ENCODE data around the gene P2RX6.
"Not testable (repeated sequence)": the region's sequence is repeated elsewhere in the genome, so short reads cannot be mapped to it uniquely, and the experiment has no call there.

P2RX6 gene

DNA sequence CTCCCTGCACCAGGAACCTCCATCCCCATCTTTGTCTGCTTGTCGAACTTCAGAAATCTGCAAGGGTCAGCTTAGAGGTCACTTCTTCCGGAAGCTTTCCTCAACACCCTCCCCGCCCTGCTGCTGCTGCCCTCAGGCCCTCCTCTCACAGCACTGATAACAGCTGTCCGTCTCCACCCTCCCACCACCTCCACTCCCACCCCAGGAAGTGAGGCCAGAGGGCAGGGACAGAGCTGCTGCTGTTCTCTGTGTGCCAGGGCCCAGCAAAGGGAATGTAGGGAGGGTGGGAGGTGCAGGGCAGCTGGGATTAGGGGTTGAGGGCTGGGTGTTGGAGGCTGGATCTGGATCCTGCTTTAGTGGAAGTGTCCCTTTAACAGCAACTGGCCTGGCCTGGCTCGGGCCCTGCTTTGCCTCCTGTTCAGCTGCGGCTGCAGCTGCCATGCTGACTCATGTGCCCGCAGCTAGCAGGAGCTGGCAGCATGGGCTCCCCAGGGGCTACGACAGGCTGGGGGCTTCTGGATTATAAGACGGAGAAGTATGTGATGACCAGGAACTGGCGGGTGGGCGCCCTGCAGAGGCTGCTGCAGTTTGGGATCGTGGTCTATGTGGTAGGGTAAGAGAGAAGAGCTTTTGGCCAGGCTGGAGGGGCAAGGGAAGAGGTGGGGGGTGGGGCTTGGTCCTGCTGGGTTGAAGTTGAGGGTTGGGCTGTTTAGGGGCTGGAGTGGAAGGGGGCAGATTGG, at the start of gene P2RX6:
Gene P2RX6 (plus strand): TSS at position 440 of the 740 bp plus-strand sequence. CDS start 10 bp downstream, at position 450.
- peak; percentile 22 for DNase-seq (ENCODE audit: low spot score)

DNA sequence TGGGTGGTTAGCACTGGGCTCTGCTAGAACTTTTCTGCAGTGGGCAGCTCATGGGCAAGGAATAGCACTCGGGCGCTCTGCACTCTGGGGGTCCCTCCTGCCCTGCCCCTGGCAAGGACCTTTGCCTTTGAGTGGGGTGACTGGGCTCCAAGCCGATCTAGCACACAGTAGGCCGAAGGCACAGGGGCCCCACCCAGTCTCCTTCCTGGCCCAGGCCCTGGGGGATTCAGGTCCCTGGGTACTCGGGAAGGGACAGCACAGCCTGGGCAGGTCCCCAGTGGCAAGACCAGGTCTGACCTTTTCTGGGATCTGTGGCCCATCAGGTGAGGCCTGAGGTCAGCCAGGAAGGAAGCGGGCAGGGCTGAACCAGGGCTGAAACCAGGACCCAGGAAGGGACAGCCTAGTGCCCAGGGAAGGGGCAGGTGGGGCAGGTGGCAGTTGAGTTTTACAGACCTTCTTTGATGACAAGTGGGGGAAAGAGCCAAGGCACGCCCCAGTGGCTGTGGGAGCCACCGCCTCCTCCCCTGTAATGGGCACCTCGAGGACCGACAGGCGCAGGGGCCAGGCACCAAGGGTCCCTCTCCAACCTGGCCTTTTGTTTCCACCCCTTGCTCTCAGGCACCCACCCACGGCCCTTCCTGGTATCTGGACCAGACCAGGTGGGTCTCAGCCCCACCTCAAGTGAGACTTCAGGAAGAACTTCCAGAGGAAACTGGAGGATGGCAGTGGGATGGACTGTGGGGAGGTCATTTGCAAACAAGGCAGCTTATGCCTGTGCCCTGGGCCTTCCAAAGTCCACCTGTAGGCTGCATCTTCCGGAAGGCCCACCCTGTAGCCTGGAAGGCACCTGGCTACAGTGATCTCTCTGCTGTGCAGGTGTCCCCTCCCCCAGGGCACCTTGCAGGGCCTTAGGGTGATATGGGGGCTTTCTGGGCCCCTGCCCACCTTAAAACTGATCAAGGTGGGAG, 48.8 kb upstream of the P2RX6 start:
- no peak for DNase-seq (ENCODE audit: low spot score)

- DNase-seq (ENCODE audit: low spot score) = peak; percentile 45
Measured at GRCh38 chr22:20966883-20967696, 47.9 kb upstream of the P2RX6 start, which contains the start of gene AIFM3. Gene AIFM3, plus strand, starts transcription at chr22:20967255. Its CDS starts 690 bp downstream, at chr22:20967945.

DNA sequence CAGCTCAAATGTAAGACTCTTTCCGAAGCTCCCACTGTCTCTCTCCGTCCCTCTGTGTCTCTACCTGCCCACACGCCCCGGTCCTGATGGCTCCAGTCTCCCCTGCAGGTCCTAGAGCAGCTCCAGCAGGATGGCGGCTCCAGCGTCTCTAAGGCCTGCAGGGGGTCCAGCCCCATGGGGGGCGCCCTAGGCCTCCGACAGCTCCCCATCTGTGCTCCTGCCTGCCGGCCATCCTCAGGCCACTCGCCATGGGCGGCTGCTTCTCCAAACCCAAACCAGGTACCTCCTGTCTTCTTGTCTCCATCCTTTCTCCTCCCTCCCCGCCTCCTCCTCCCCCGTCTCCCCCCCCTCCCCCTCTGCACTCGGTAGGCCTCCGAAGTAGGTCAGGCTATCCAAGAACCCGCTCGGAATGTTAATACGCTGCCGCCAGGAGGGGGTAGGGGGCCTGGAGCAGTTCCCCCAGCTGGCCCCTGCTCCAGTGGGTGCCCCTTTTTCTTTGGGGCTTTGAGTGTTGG, 47.2 kb upstream of the P2RX6 start:
- DNase-seq (ENCODE audit: low spot score) = no peak

DNA sequence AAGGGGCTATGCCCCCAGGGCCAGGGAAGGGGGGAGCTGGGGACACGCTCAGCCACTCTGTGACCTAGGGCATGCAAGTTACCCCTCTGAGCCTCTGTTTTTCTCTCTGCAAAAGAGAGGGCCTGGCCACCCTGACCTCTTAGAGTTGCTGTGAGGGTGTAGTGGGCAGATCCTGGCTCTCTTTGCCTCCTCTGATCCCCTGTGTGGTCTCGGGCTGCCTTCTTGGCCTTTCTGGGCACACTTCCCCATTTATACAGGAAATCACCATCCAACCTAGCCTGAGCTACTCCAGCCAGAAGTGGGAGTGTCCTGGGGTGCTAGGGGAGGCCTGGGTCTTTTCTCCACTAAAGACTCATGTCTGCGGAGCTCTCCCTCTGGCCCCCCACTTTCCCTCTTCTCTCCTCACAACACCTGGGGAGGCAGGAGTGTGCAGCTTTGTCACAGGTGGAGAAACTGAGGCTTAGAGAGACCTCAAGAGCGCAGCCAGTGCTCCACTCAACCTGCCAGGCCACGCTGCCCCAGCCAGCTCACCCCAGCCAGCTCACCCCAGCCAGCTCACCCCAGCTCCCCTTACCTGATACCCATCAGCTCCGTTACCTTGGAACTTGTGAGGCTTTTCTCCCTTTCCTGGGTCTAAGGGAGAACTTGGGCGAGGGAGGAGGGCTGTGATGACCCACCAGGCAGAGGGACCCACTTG, 46.5 kb upstream of the P2RX6 start:
- DNase-seq (ENCODE audit: low spot score) = no peak

DNA sequence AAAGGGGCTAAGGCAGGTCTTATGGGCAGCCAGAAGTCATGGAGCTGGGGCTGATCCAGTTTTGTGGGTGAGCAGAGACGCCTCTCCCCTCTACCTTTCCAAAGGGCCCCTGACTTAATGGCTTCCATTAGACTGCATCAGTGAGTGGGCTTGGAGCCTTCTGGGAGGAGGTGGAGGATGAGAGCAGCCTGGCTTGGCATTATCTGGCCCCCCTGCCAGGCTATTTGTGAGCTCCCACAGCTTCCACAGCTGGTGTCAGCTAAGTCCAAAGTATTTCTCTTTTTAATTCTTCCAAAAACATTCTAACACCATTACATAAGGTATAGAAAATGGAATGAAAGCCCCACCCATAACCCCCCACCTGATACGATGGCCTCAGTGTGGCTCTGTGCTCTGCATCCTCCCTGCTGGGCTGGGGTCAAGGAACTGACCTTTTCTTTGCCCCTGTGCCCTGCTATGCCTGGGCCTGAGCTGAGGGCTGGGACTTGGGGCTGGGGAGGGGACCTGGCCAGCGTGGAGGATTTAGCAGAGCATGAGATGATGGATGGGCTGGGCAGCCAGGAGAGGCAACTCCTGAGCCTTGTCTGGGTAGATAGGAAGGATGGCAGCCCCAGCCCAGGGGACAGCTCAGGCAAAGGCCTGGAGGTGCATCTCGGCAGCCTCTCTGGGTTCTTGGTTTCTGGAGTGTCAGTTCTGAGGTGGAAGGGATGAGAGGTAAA, 43.9 kb upstream of the P2RX6 start:
- DNase-seq (ENCODE audit: low spot score) = no peak

DNA sequence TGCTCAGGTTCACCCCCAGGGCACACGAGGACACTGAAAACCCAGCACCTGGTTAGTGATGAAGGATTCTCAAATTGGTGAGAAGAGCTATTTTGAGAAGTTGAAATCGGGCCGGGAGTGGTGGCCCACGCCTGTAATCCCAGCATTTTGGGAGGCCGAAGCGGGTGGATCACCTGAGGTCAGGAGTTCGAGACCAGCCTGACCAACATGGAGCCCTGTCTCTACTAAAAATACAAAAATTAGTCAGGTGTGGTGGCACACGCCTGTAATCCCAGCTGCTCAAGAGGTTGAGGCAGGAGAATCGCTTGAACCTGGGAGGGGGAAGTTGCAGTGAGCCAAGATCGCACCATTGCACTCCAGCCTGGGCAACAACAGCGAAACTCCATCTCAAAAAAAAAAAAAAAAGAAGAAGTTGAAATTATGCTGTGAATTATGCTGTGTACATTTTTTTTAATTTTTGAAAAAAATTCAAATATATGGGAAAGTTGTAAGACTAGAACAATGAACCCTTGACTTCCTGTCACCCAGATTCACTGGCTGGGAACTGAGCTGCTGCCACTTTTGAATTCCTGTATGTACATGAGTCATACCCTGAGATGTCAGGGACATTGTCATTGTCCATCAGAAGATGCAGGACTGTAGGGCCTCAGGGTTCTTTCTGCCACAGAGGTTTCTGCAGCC, 42.8 kb upstream of the P2RX6 start:
- not testable (repeated sequence) for DNase-seq (ENCODE audit: low spot score)

- no peak for DNase-seq (ENCODE audit: low spot score)
Measured at GRCh38 chr22:20972933-20973577, 41.9 kb upstream of the P2RX6 start.

DNA sequence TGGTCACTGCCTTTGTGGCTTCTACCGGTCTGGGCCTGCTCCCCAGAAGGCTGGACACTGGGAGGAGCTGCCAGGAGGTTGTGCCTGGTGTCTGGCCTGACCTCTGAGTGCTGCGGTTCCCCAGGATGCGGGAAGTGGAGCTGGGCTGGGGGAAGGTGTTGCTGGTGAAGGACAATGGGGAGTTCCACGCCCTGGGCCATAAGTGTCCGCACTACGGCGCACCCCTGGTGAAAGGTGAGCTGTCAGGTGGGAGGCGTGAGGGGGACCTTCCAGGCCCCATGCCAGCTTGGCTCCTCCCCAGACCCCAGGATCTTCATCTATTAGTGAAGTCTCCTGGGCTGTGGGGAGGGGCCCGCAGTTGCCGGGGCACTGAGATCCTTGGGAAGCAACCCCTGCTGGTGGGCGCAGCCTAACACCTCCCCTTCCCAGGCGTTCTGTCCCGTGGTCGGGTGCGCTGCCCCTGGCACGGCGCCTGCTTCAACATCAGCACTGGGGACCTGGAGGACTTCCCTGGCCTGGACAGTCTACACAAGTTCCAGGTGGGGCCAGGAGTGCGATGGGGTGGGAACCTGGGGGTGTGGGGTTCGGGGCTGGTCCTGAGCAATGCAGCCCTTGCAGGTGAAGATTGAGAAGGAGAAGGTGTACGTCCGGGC, 41.2 kb upstream of the P2RX6 start:
- no peak for DNase-seq (ENCODE audit: low spot score)

- DNase-seq (ENCODE audit: low spot score) = no peak
Measured at GRCh38 chr22:20974336-20974955, 40.5 kb upstream of the P2RX6 start.

DNA sequence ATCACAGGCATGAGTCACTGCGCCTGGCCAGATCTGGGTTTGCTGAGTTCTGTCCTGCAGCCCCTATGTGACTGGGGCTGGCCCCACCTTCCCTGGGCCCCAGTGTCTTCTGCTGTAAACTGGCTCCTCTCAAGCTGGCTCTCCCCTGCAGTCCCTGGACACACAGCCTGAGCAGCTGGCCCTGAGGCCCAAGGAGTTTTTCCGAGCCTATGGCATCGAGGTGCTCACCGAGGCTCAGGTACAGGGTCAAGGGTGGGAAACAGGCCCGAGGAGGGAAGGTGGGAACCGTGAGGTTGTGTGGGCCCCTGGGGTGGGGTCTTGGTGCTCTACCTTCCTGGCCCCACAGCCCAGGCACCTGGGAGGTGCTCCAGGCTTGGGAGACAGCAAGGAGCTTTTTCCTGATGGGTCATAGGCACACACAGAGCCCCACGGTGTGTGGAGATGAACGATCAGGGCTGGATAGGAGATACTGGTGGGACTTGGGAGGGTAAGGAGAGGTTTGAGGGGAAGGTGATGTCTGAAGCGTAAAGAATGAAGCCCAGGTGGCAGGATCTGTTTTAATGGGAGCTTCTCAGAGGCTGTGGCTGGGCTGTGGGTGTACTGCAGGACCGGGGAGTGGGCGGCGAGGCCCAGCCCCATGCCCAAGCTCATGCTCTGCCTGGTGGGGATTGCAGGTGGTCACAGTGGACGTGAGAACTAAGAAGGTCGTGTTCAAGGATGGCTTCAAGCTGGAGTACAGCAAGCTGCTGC, 39.2 kb upstream of the P2RX6 start:
- DNase-seq (ENCODE audit: low spot score) = no peak

GRCh38 chr22:20976291-20976877, 38.6 kb upstream of the P2RX6 start:
- DNase-seq (ENCODE audit: low spot score) = no peak

DNA sequence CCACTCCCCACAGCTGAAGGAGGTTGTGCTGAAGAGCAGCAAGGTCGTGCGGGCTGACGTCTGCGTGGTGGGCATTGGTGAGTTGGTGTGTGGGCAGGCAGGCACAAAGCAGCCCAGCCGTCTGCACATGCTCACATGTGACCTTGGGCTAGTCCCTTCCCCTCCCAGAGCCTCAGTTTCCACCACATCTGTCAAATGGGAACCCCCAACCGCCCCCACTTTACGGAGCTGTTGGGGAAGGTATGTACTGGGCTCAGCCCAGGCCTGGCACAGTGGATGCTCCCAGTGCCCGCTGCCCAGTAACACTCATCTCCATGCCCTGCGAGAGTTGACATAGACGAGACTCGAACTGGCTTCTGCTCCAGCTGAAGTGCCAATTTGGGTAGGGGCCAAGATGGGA, 37.9 kb upstream of the P2RX6 start:
- no peak for DNase-seq (ENCODE audit: low spot score)

DNA sequence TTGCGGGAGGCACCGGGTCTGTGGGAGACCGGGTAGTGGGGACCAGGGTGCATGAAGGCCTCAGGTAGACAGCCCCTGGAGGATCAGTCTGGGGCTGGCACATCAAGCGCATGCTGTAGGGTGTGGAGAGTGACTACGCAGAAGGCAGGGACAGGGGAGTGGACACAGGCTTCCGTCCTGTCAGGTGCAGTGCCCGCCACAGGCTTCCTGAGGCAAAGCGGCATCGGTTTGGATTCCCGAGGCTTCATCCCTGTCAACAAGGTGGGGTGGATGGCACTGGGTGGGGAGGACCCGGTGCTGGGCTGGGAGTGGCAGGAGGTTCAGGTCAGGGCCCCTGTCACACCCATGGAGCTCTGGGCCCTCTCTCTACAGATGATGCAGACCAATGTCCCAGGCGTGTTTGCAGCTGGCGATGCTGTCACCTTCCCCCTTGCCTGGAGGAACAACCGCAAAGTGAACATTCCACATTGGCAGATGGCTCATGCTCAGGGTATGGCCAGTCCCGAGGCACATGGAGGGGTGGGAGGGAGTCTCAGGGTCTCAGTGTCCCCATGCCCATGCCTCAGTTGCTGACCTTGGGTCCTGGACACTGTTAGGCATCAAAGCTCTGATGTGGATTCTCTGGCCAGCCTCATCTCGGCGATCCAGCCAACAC, 37.3 kb upstream of the P2RX6 start:
- DNase-seq (ENCODE audit: low spot score) = no peak

DNA sequence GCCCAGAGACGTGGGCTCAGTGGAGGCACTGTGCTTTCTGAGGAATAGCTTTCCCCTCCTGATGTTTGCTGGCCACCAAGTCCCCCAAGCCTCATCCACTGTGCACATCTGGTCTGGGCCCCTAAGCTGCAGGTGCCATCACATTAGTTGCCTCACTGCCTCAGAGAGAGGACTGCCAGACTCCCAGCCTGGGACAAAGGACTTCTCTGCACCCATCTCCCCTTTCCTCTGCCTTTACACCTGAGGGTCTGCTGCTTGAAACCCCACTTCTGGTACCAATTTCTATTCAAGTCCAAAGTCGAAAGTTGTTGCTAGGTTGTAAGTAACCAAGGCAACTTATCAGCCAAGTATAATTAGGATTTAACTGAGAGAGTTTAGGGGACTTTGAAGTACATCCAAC, 36.5 kb upstream of the P2RX6 start:
- no peak for DNase-seq (ENCODE audit: low spot score)

GRCh38 chr22:20979243-20979809, 35.6 kb upstream of the P2RX6 start:
- DNase-seq (ENCODE audit: low spot score) = peak; percentile 48

Measured in putamen (tissue), 1 donor.